Neuronal stem cell (in vitro differentiated cells): ENCODE measurements around the gene HPSE2.

Experiments
- DNase-seq: peaks from one replicate; pipeline ENCODE4 v3.0.0-alpha.2; 2013; ENCODE audit warnings: low spot score
- H2AFZ ChIP-seq: one replicate; pipeline ENCODE4 v1.6.1; 2013; ENCODE audit warnings: mild to moderate bottlenecking, low read length, inconsistent platforms
- H2AK5ac ChIP-seq: 2 replicates; pipeline ENCODE4 v1.6.1; 2013; ENCODE audit warnings: low read depth, mild to moderate bottlenecking, inconsistent platforms, low read length, moderate library complexity, mixed read lengths
- H2BK120ac ChIP-seq: 2 replicates; pipeline ENCODE4 v1.6.1; 2013; ENCODE audit warnings: low read depth, mild to moderate bottlenecking, inconsistent platforms, low read length, moderate library complexity, mixed read lengths
- H2BK12ac ChIP-seq: one replicate; pipeline ENCODE4 v1.6.1; 2013; ENCODE audit warnings: low read length, inconsistent platforms
- H2BK15ac ChIP-seq: 2 replicates; pipeline ENCODE4 v1.6.1; 2013; ENCODE audit warnings: mild to moderate bottlenecking, low read length, inconsistent platforms, mixed read lengths
- H2BK5ac ChIP-seq: one replicate; pipeline ENCODE4 v1.6.1; 2013; ENCODE audit warnings: inconsistent platforms, mild to moderate bottlenecking, low read length, moderate library complexity
- H3K14ac ChIP-seq: one replicate; pipeline ENCODE4 v1.6.1; 2013; ENCODE audit warnings: low read length, inconsistent platforms
- H3K18ac ChIP-seq: 2 replicates; pipeline ENCODE4 v1.6.1; 2013; ENCODE audit warnings: low read length, inconsistent platforms
- H3K23ac ChIP-seq: 2 replicates; pipeline ENCODE4 v1.6.1; 2013; ENCODE audit warnings: low read depth, mild to moderate bottlenecking, mixed read lengths, low read length, inconsistent platforms; ENCODE audit not compliant: poor library complexity
- H3K27ac ChIP-seq: replicated peaks from 3 replicates; pipeline ENCODE4 v1.5.1; 2013; ENCODE audit warnings: low read length, inconsistent platforms
- H3K27me3 ChIP-seq, 3 experiments: 2 replicates each; pipeline ENCODE4 v1.6.1; 2013; ENCODE audit warnings: low read length in 3 of 3, mild to moderate bottlenecking in 2 of 3, inconsistent platforms in 1 of 3, low read depth in 1 of 3, mixed read lengths in 1 of 3, moderate library complexity in 1 of 3; ENCODE audit not compliant: control insufficient read depth in 3 of 3, insufficient read depth in 3 of 3
- H3K36me3 ChIP-seq, 2 donors: replicated peaks in 1 of 2; 2 replicates each; pipeline ENCODE4 v1.6.1; 2013; ENCODE audit warnings: low read length in 2 of 2; ENCODE audit not compliant: control insufficient read depth in 2 of 2, insufficient read depth in 2 of 2
- H3K4ac ChIP-seq: 2 replicates; pipeline ENCODE4 v1.6.1; 2013; ENCODE audit warnings: inconsistent platforms, mild to moderate bottlenecking, low read length, moderate library complexity
- H3K4me1 ChIP-seq, 2 donors: 1 replicate in 1 of 2; 2 replicates in 1 of 2; pipeline ENCODE4 v1.6.1; 2013; ENCODE audit warnings: low read length in 2 of 2, low read depth in 1 of 2; ENCODE audit not compliant: control insufficient read depth in 2 of 2, insufficient read depth in 1 of 2
- H3K4me2 ChIP-seq: one replicate; pipeline ENCODE4 v1.6.1; 2013; ENCODE audit warnings: mild to moderate bottlenecking, low read length, inconsistent platforms; ENCODE audit not compliant: insufficient read depth, poor library complexity, severe bottlenecking
- H3K4me3 ChIP-seq, 2 donors: 2 replicates each; pipeline ENCODE4 v1.5.1; 2013; ENCODE audit warnings: low read length in 2 of 2, mild to moderate bottlenecking in 2 of 2, inconsistent platforms in 1 of 2, moderate library complexity in 1 of 2
- H3K79me1 ChIP-seq: one replicate; pipeline ENCODE4 v1.6.1; 2013; ENCODE audit warnings: low read depth, mild to moderate bottlenecking, inconsistent platforms, low read length, moderate library complexity
- H3K9ac ChIP-seq: one replicate; pipeline ENCODE4 v1.6.1; 2013; ENCODE audit warnings: mild to moderate bottlenecking, low read depth, low read length, inconsistent platforms; ENCODE audit not compliant: poor library complexity
- H3K9me3 ChIP-seq, 2 donors: replicated peaks in 1 of 2; 2 replicates each; pipeline versions ENCODE3 to v1.6.1; 2013; ENCODE audit warnings: low read length in 2 of 2, mild to moderate bottlenecking in 2 of 2, inconsistent platforms in 1 of 2, low read depth in 1 of 2, mixed read lengths in 1 of 2, moderate library complexity in 1 of 2; ENCODE audit not compliant: control insufficient read depth in 2 of 2, insufficient read depth in 1 of 2
- H4K8ac ChIP-seq: one replicate; pipeline ENCODE4 v1.6.1; 2013; ENCODE audit warnings: low read depth, mild to moderate bottlenecking, inconsistent platforms, low read length, moderate library complexity
- H4K91ac ChIP-seq: one replicate; pipeline ENCODE4 v1.6.1; 2013; ENCODE audit warnings: low read length, low read depth, mild to moderate bottlenecking, inconsistent platforms; ENCODE audit not compliant: poor library complexity
- WGBS, 2 donors: extraction: QIAGEN DNeasy Blood & Tissue Kit; methylation state at CpG; one replicate each; pipeline ENCODE4 v1.1.7; 2013; ENCODE audit warnings: missing lambda C conversion rate in 2 of 2, mixed read lengths in 1 of 2; ENCODE audit not compliant: insufficient read length in 2 of 2, insufficient replicate concordance in 1 of 2; ENCODE audit errors: extremely low coverage in 2 of 2; 5-methylcytosine and 5-hydroxymethylcytosine counted together

The HPSE2 gene

GRCh38 chr10:98568551-98568950, 667.1 kb downstream of the HPSE2 start:
- H3K36me3 ChIP-seq, result no peaks in the 10 kb centered on the region
- H2AK5ac ChIP-seq, result no peak overlapping the region
- no peak overlapping the region for H2BK120ac ChIP-seq
- H3K4me1 ChIP-seq, result peaks cover 0 to 5% of the 10 kb centered on the region in 2 donors
- H3K18ac ChIP-seq, result no peak overlapping the region
- no peaks in the 10 kb centered on the region for H3K79me1 ChIP-seq
- no peaks in the 10 kb centered on the region for H3K27me3 ChIP-seq
- no peak overlapping the region for H3K4me3 ChIP-seq
- WGBS, 2 donors, result no CpG with 5 or more reads among the region's 2 CpGs
- no peak overlapping the region for H3K27ac ChIP-seq
- H2BK15ac ChIP-seq, result no peak overlapping the region
- H3K4me2 ChIP-seq, result no peak overlapping the region
- H3K4ac ChIP-seq, result no peak overlapping the region
- no peak overlapping the region for H3K14ac ChIP-seq
- no peak overlapping the region for H3K9ac ChIP-seq
- H3K9me3 ChIP-seq, result no peaks in the 10 kb centered on the region
- no peak overlapping the region for H3K23ac ChIP-seq
- H4K8ac ChIP-seq, result no peak overlapping the region
- no peak overlapping the region for H2BK12ac ChIP-seq
- H2AFZ ChIP-seq, result no peak overlapping the region
- no peak for DNase-seq
- no peak overlapping the region for H4K91ac ChIP-seq
- H2BK5ac ChIP-seq, result no peak overlapping the region

DNA sequence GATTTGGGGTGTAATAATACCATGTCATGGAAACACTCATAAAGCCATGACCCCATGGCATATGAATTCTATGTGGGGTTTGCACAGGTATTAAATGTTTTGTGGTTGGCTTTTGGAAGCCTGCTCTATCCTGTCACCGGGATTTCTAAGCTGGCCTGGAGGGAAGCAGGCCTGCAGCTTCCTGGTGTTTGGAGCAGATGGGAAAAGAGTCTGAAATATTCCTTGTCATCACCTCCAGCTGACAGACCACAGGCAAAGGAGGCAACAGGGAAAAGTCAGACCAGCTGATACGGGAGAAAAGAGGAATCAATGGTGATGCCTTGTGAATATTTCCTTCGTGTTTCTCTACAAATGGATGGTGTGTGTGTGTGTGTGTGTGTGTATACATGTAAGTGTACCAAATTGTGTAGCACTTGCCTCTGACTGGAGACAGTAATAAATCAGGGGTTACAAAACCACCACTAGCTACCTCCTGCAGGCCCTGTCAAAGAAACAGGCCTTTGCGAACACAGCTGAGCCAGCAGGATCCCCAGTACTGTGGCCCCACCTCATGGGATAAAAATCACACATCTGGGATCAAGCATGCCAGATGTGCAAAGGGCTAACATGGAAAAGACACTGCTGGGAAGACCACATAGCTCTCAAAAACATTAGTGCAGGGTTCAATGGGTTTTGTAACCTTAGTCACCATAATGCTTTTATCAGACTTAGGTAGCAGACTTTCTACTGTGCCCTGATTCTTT, 668.1 kb downstream of the HPSE2 start:
- H3K27me3 ChIP-seq, result no peaks in the 10 kb centered on the region
- no peaks in the 10 kb centered on the region for H3K36me3 ChIP-seq
- H4K91ac ChIP-seq, result no peak overlapping the region
- H2BK5ac ChIP-seq, result no peak overlapping the region
- no peaks in the 10 kb centered on the region for H3K79me1 ChIP-seq
- H3K14ac ChIP-seq, result no peak overlapping the region
- H3K4me1 ChIP-seq, result peaks cover 0 to 3% of the 10 kb centered on the region in 2 donors
- no peak overlapping the region for H3K9ac ChIP-seq
- no peak overlapping the region for H2BK15ac ChIP-seq
- no peak for DNase-seq
- H3K18ac ChIP-seq, result no peak overlapping the region
- no peak overlapping the region for H2BK12ac ChIP-seq
- no peak overlapping the region for H3K4me2 ChIP-seq
- H2AFZ ChIP-seq, result no peak overlapping the region
- WGBS, 2 donors, result no CpG with 5 or more reads among the region's 4 CpGs
- no peak overlapping the region for H2BK120ac ChIP-seq
- H2AK5ac ChIP-seq, result no peak overlapping the region
- no peaks in the 10 kb centered on the region for H3K9me3 ChIP-seq
- no peak overlapping the region for H4K8ac ChIP-seq
- no peak overlapping the region for H3K27ac ChIP-seq
- H3K4ac ChIP-seq, result no peak overlapping the region
- no peak overlapping the region for H3K23ac ChIP-seq
- H3K4me3 ChIP-seq, result no peak overlapping the region

DNA sequence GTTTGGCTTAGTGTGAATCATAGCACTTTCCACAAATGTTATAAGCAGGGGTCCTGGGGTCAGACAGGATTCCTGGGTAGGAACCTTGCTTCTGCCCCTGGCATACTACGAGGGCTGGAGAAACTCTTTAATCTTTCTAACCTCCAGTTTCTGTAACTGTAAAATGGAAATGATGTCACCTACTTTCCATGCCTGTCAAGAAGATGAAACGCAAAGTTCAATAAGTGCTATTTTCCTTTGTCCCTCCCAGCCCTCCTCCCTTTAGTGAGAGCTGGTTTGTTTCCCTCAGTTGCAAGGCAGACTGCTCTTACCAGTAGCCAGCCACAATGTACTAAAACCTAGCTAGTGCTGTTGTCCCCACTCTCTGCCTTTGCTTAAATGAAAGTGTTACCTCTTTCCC, 671.8 kb downstream of the HPSE2 start:
- Histone ChIP-seq H2AK5ac (no peak overlapping the region), H3K36me3 (no peaks in the 10 kb centered on the region), H3K4me2 (no peak overlapping the region), H3K4ac (no peak overlapping the region), H2BK5ac (no peak overlapping the region), H3K9ac (no peak overlapping the region), H3K14ac (no peak overlapping the region), H3K27ac (no peak overlapping the region), H2AFZ (no peak overlapping the region), H4K8ac (no peak overlapping the region), H3K18ac (no peak overlapping the region), H3K9me3 (no peaks in the 10 kb centered on the region), H3K79me1 (no peaks in the 10 kb centered on the region), H3K27me3 (no peaks in the 10 kb centered on the region), H3K4me1 (no peaks in the 10 kb centered on the region), H3K4me3 (no peak overlapping the region), H2BK15ac (no peak overlapping the region), H3K23ac (no peak overlapping the region), H2BK12ac (no peak overlapping the region), H4K91ac (no peak overlapping the region), H2BK120ac (no peak overlapping the region)
- WGBS, 2 donors, result no CpG with 5 or more reads among the region's 2 CpGs
- no peak for DNase-seq

GRCh38 chr10:98560565-98560964, 675.1 kb downstream of the HPSE2 start:
- DNase-seq, result no peak
- H3K27me3 ChIP-seq, result no peaks in the 10 kb centered on the region
- H3K4ac ChIP-seq, result no peak overlapping the region
- H3K4me1 ChIP-seq, result peaks cover 0 to 2% of the 10 kb centered on the region in 2 donors
- H4K8ac ChIP-seq, result no peak overlapping the region
- H3K4me3 ChIP-seq, result no peak overlapping the region
- H4K91ac ChIP-seq, result no peak overlapping the region
- H2BK5ac ChIP-seq, result no peak overlapping the region
- no peak overlapping the region for H3K9ac ChIP-seq
- no peak overlapping the region for H2BK12ac ChIP-seq
- H2BK120ac ChIP-seq, result no peak overlapping the region
- no peak overlapping the region for H2BK15ac ChIP-seq
- no peak overlapping the region for H3K14ac ChIP-seq
- no peaks in the 10 kb centered on the region for H3K9me3 ChIP-seq
- H3K4me2 ChIP-seq, result no peak overlapping the region
- WGBS, 2 donors, result no CpG with 5 or more reads among the region's 2 CpGs
- H3K79me1 ChIP-seq, result no peaks in the 10 kb centered on the region
- no peak overlapping the region for H3K18ac ChIP-seq
- no peak overlapping the region for H3K27ac ChIP-seq
- H2AFZ ChIP-seq, result no peak overlapping the region
- H2AK5ac ChIP-seq, result no peak overlapping the region
- H3K23ac ChIP-seq, result no peak overlapping the region
- H3K36me3 ChIP-seq, result no peaks in the 10 kb centered on the region
